Measurements from ENCODE around the gene GUCY2F.

The GUCY2F gene

DNA sequence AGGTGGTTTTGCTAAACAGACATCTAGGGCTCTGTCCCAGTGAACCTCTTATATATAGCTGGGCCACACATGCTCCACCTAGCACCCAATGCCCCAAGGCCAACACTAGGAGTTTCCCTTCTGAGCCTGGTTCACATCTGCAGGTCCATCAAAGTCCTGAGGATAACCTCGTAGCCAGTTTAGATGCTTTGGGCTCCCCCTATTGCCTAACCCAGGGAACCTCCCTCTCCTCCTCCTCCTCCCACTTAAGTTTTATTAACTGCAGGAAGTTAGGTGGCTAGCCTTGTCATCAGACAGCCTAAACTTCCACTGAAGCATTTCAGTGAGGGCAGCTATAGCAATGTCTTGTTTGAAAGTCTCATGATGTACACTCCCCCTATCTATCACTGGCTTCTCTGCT, 88.0 kb downstream of the GUCY2F start:
- no peak for DNase-seq (ENCODE audit: low read depth)

DNA sequence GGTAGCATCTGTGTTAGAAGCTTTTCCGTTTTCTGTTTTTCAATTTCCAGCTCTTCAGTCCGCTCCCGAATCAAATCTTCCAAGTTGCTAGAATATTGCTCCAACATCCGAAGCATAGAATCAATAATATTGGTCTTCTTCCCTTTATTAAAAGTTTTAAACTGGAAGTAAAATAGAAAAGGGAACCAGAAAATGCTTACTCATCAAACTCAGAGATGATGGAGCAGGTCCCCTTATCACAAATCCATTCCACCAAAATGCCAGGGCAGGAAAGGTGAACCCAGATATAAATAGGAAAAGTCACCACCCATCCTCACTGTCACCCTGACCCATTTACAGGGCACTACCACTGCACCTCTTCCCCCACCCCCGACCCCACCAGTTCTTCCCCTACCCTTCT, 89.0 kb downstream of the GUCY2F start:
- DNase-seq (ENCODE audit: low read depth) = no peak

- DNase-seq (ENCODE audit: low read depth) = no peak
Observed at GRCh38 chrX:109390556-109390955, 91.3 kb downstream of the GUCY2F start.

- no peak for DNase-seq (ENCODE audit: low read depth)
Observed at GRCh38 chrX:109389917-109390316, 92.0 kb downstream of the GUCY2F start.

- DNase-seq (ENCODE audit: low read depth) = no peak
Observed at GRCh38 chrX:109384699-109385098, 97.2 kb downstream of the GUCY2F start.

GRCh38 chrX:109382332-109382731, 99.6 kb downstream of the GUCY2F start:
- no peak for DNase-seq (ENCODE audit: low read depth)

DNA sequence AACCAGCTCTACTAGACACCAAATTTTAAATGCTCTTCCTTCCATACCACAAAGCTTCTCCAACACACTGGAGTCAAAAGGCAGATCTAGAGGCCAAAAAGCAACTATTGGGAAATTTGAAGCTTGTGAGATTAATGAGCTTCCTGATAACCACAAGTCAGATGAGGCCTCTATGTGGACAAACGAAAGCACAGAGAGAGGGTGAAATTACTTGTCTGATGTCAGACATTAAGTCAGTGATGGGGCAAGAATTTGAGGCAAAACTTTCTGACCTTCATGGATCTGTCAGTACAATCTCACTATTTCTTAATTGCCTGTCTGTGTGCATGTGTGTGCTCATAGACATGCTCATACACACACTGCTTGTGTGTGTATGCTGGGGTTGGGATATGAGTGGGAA, 103.6 kb downstream of the GUCY2F start:
- DNase-seq (ENCODE audit: low read depth) = no peak

GRCh38 chrX:109374262-109374960, 107.5 kb downstream of the GUCY2F start:
- no peak for DNase-seq (ENCODE audit: low read depth)

GRCh38 chrX:109373468-109373867, 108.4 kb downstream of the GUCY2F start:
- DNase-seq (ENCODE audit: low read depth) = no peak

DNA sequence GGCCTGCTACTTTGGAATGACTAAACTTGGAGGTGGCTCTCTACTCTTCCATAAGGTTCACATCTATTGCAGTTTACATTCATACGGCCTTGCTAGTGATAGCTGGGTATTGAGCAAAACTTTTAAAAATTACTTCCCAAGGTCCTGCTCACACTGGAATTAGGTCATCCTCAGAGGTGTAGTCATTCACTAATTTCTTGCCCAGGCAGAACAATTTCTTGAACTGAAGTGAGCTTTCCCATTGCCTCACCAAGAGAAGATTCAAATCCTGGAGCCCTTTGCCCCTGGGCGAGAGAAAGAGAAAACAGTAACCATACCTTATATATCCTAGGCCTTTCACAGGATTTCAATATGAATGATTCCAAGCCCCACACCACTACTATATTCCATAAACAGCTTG, 109.2 kb downstream of the GUCY2F start:
- DNase-seq (ENCODE audit: low read depth) = no peak

DNA sequence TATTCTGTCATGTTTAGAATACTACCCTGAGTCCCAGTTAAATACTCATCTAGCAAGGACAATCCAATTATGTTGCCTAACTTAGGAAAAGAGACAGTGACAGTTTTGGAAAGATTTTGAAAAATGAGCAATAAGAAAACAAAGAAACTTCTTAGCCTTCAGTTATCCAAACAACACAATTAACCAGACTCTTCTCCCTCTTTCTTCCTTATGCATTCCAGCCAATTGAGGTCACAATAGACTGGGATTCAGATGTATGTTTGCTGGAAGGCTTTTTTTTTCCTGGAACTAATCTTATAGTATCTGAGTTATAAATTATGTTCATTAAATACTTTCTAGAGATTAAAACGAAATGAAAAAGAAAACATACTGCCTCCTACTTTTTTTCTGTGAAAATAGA, 109.6 kb downstream of the GUCY2F start:
- DNase-seq (ENCODE audit: low read depth) = no peak

DNA sequence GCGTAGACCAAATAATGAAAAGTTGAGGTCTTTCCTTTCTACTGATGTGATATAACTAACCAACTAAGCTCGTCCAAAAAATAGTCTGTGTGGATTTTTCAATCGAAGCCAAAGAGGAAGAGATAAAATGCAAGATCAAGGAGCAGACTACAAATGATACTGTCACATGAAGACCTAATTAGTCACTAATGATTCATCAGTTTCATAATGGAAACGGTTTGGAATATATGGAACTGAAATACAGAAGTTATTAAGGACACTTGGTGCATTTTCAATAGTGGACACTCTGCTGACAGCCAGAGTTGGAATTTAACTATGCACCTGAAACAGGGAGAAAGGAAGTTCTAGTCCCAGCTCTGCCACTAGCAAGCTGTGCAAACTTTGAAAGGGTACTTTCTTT, 119.8 kb downstream of the GUCY2F start:
- DNase-seq (ENCODE audit: low read depth) = no peak

DNA sequence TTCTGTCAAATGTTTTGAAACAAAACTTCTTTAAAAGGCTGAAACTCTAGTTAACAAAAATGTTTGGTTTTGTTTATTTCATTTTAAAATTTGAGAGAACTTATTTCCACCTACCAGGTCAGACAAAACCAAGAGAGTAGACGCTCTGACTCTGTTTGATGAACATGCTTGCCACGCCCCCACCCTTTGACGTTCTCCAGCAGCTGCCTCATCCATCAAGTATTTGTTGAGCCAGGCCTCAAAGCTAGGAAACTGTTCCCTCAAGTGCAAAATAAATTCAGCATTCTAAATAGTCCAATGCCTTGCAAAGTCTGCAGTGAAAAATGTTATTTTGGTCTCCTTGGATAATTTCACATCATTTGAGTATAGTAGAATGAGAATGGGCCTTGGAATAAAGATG, 121.6 kb downstream of the GUCY2F start:
- DNase-seq (ENCODE audit: low read depth) = no peak

DNA sequence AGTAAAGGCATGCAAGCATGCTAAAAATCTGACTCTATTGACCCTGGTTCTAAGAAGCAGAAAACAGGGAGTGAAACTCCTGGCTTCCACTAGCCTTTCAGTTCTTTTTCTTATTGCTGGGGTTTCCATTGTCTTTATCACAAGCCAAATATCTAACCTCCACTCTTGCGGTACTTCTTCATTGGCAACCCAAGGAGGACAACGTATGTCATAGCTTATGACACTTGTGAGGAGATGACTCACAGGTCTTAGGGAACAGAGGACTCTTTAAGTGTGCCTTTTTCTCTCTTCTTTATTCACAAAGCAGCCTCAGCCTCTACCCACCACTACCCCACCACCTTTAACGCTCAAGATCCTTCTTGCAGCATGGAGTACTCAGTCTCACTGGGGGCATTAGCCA, 124.2 kb downstream of the GUCY2F start:
- no peak for DNase-seq (ENCODE audit: low read depth)

DNA sequence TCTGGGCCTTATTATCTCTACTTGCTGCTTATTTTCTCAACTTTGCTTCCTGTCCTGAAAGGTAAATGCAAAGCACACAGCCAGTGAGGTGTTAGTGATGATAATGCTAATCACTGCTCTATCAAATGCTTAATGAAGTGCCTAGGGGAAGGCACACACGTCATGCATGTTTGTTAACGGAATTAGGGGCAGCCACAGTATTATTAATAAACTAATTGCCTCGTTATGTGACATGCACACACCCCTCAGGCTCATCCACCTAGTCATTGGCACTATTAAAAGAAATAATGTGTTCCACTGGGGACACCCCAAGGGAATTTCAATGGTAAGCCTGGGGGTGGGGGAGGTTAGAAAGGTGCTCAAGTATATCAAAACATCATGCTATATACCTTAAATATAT, 125.2 kb downstream of the GUCY2F start:
- no peak for DNase-seq (ENCODE audit: low read depth)

GRCh38 chrX:109352066-109352588, 129.8 kb downstream of the GUCY2F start:
- no peak for DNase-seq (ENCODE audit: low read depth)

DNA sequence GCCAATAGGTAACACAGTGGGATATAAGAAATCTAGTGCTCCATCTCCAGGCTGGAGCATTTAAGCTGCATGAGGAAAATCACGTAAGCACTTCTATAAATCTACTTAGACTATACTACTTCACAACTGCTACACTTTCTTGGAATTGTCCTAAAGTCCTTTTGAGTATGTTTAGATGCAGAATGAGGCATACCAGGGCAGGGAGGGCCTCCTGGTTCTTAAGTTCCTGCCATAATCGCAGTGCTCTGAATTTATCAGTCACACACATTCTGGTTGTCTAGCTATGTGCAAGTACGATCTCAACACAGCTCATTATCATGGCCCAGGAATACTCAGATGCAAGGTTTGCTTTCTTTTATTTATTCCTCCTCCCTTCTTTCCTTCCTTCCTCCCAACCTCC, 130.3 kb downstream of the GUCY2F start:
- no peak for DNase-seq (ENCODE audit: low read depth)

DNA sequence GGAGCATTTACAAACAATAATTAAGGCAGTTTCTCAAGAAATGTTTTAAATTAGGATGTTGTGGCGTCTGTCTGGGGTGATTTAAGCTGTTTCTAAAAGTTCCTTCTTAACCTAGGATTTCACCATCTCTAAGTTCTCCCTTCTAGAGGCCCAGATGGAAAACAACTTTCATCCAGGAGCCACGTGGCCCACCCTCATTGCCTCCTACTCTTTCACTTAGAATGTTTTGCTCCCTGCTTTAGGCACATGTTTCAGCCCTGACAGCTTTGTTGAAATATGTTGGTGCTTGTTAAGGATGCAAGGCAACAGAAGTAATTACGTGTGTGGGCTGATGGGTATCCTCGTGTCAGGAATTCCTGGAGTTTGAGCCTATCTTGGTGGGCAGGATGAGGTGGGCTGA, 131.3 kb downstream of the GUCY2F start:
- no peak for DNase-seq (ENCODE audit: low read depth)

- DNase-seq (ENCODE audit: low read depth) = no peak
Observed at GRCh38 chrX:109350051-109350450, 131.8 kb downstream of the GUCY2F start.

DNA sequence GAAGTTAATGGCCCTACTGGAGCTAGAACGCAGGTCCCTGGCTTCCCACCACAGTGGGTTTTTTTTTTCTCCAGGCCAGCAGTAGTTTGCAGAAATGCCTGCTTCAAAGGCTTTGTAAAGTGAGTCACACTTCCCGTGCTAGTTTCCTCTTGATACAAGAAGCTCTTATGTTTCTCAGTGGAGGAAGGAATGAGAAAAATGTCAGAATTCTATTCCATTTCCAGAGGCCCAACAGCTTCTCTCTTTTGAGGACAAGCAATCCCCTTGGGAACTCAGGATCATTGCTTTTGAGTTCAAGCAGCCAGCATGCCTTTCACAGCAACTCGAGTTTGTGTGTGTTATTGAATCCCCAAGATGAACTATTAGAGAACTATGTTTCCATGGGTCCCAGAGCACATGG, 134.3 kb downstream of the GUCY2F start:
- no peak for DNase-seq (ENCODE audit: low read depth)

- no peak for DNase-seq (ENCODE audit: low read depth)
Observed at GRCh38 chrX:109346491-109346890, 135.4 kb downstream of the GUCY2F start.

DNA sequence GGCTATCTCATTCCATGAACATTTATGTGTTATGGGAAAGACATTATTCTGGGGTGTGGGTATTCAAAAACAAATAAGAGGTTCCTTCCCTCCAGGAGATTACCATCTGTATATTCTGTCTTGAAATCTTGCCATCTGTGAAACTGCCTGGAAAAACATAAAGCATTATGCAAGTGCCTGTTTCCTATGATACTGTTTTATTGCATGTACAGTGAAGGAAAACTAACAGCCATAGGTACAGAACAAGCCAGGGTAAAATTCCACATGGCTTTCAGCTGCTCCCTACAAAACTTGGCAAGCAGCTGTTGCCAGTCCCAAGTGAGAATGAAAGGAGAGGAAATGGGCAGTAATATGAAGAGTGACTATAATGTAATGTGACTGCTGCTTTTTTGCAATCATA, 136.0 kb downstream of the GUCY2F start:
- DNase-seq (ENCODE audit: low read depth) = no peak

GRCh38 chrX:109344678-109345077, 137.2 kb downstream of the GUCY2F start:
- DNase-seq (ENCODE audit: low read depth) = no peak

GRCh38 chrX:109344101-109344500, 137.8 kb downstream of the GUCY2F start:
- no peak for DNase-seq (ENCODE audit: low read depth)
